Stimulated activated CD4-positive, alpha-beta T cell treated with anti-CD3 and anti-CD28 coated beads, Interleukin-12 subunit alpha, Interleukin-12 subunit beta, amount 100 ng/mL, for 4 hours (primary cell): ENCODE measurements around the gene C1D.
"Not testable (repeated sequence)": the region's sequence is repeated elsewhere in the genome, so short reads cannot be mapped to it uniquely, and the experiment has no call there.

Source experiments
- DNase-seq: peaks from one replicate; pipeline ENCODE4 v3.0.0-alpha.2; 2020

C1D gene

GRCh38 chr2:68062680-68063387 is at the start of gene C1D:
TSS of gene C1D (minus strand) at chr2:68063004. CDS start at chr2:68047310, 15,694 bp downstream.
- peak; percentile 94 for DNase-seq

- no peak for DNase-seq
Measured at GRCh38 chr2:68110102-68110501, 47.3 kb upstream of the C1D start.

GRCh38 chr2:68108120-68108519 is 45.3 kb upstream of the C1D start:
- no peak for DNase-seq

- DNase-seq = no peak
Measured at GRCh38 chr2:68107475-68107874, 44.7 kb upstream of the C1D start.

- DNase-seq = no peak
Measured at GRCh38 chr2:68104111-68104835, 41.5 kb upstream of the C1D start.

GRCh38 chr2:68103709-68104055 is 40.9 kb upstream of the C1D start:
- no peak for DNase-seq

- no peak for DNase-seq
Measured at GRCh38 chr2:68103030-68103708, 40.4 kb upstream of the C1D start.

GRCh38 chr2:68100189-68100588 is 37.4 kb upstream of the C1D start:
- no peak for DNase-seq

GRCh38 chr2:68099260-68099659 is 36.5 kb upstream of the C1D start:
- no peak for DNase-seq

GRCh38 chr2:68098291-68098797 is 35.5 kb upstream of the C1D start:
- no peak for DNase-seq

GRCh38 chr2:68094111-68094510 is 31.3 kb upstream of the C1D start:
- no peak for DNase-seq

GRCh38 chr2:68093634-68094033 is 30.8 kb upstream of the C1D start:
- DNase-seq = no peak

GRCh38 chr2:68091439-68092034 is 28.7 kb upstream of the C1D start:
- no peak for DNase-seq

- DNase-seq = no peak
Measured at GRCh38 chr2:68089961-68090360, 27.2 kb upstream of the C1D start.

- DNase-seq = no peak
Measured at GRCh38 chr2:68088940-68089339, 26.1 kb upstream of the C1D start.

GRCh38 chr2:68086166-68086565 is 23.4 kb upstream of the C1D start:
- DNase-seq = no peak

- no peak for DNase-seq
Measured at GRCh38 chr2:68083346-68083745, 20.5 kb upstream of the C1D start.

- DNase-seq = no peak
Measured at GRCh38 chr2:68074050-68074449, 11.2 kb upstream of the C1D start.

- not testable (repeated sequence) for DNase-seq
Measured at GRCh38 chr2:68063797-68064646, 1.2 kb upstream of the C1D start.

- no peak for DNase-seq
Measured at GRCh38 chr2:68060652-68061051, 2.2 kb downstream of the C1D start.

GRCh38 chr2:68059784-68060525 is 2.8 kb downstream of the C1D start:
- no peak for DNase-seq
